Caco-2 (cell line): ENCODE measurements around the gene PPM1L. TPM values are rescaled to one million over a fixed set of nuclear protein-coding genes. Genes with fewer than 3 reads are reported as not detected.

Experiments
- BruUV-seq: library from RNA; stranded (reverse); fragments of 400-500 nt; replicated peaks from 2 replicates; lab custom pipeline; 2021; lab: Mats Ljungman, UMichigan
- CTCF ChIA-PET: fragments of 300-600 bp; sonication (Branson Sonifier 250); formaldehyde crosslinking; loops from one replicate; lab custom pipeline; 2022; ENCODE audit warnings: antibody characterized with exemption; lab: Charles Lee
- POLR2A ChIA-PET: fragments of 300-600 bp; sonication (Branson Sonifier 250); formaldehyde crosslinking; loops from one replicate; lab custom pipeline; 2022; ENCODE audit warnings: antibody characterized with exemption; lab: Charles Lee
- DNase-seq, 2 experiments: peaks; one replicate each; pipeline versions ENCODE4 v3.0.0 to v3.0.0-alpha.2; 2020 to 2022
- H3K27me3 ChIP-seq: replicated peaks from 2 replicates; pipeline ENCODE4 v1.6.0; 2011; ENCODE audit warnings: low read length; ENCODE audit not compliant: control insufficient read depth, insufficient read depth
- H3K36me3 ChIP-seq: 2 replicates; pipeline ENCODE4 v1.5.1; 2011; ENCODE audit warnings: low read length; ENCODE audit not compliant: control insufficient read depth, insufficient read depth
- H3K4me1 ChIP-seq: fragments of 250-450 bp; sonication (Bioruptor Pico); 2 replicates; pipeline ENCODE4 v1.5.1; 2020; ENCODE audit warnings: mild to moderate bottlenecking
- H3K4me3 ChIP-seq: 2 replicates; pipeline ENCODE4 v1.5.1; 2011; ENCODE audit warnings: low read depth, mild to moderate bottlenecking, control low read depth, low read length
- H3K9me3 ChIP-seq: fragments of 250-450 bp; sonication (Bioruptor Pico); 2 replicates; pipeline ENCODE4 v1.5.1; 2020; ENCODE audit warnings: mild to moderate bottlenecking, moderate library complexity
- H3K27ac Mint-ChIP-seq: one replicate; pipeline ENCODE4 v1.8.0; 2022; ENCODE audit warnings: mixed read lengths; ENCODE audit not compliant: unreplicated experiment
- H3K27me3 Mint-ChIP-seq: one replicate; pipeline ENCODE4 v1.8.0; 2022; ENCODE audit warnings: mixed read lengths; ENCODE audit not compliant: insufficient read depth, unreplicated experiment
- H3K36me3 Mint-ChIP-seq: one replicate; pipeline ENCODE4 v1.8.0; 2022; ENCODE audit warnings: mild to moderate bottlenecking, mixed read lengths; ENCODE audit not compliant: insufficient read depth, unreplicated experiment
- H3K4me1 Mint-ChIP-seq: one replicate; pipeline ENCODE4 v1.8.0; 2022; ENCODE audit warnings: low read depth, mixed read lengths; ENCODE audit not compliant: unreplicated experiment
- H3K4me3 Mint-ChIP-seq: one replicate; pipeline ENCODE4 v1.8.0; 2022; ENCODE audit warnings: mild to moderate bottlenecking, moderate library complexity, mixed read lengths; ENCODE audit not compliant: unreplicated experiment
- H3K9me3 Mint-ChIP-seq: one replicate; pipeline ENCODE4 v1.8.0; 2022; ENCODE audit warnings: mixed read lengths; ENCODE audit not compliant: unreplicated experiment
- CTCF ChIP-seq, 2 experiments: fragments of 200-600 bp in 1 of 2; IDR thresholded peaks; 1 replicate in 1 of 2; 2 replicates in 1 of 2; pipeline versions ENCODE4 v1.5.1 to v1.8.0; 2011 to 2022; ENCODE audit warnings: antibody characterized with exemption in 1 of 2, control low read depth in 1 of 2, inconsistent platforms in 1 of 2, low read depth in 1 of 2, low read length in 1 of 2, mild to moderate bottlenecking in 1 of 2, moderate library complexity in 1 of 2; ENCODE audit not compliant: insufficient read depth in 1 of 2, severe bottlenecking in 1 of 2, unreplicated experiment in 1 of 2
- intact Hi-C: fragments of 100-400 bp; cut with micrococcal nuclease; formaldehyde crosslinking; loops from one replicate; pipeline ENCODE4 v1.10.0; 2022; ENCODE audit not compliant: unreplicated experiment
- total RNA-seq: library from RNA; stranded (reverse); gene quantifications from 2 replicates; pipeline ENCODE4 v1.2.3, GENCODE V29; 2022

The PPM1L gene
- total RNA-seq, 1 experiment from 2014 or later, result 2.0 TPM

- Histone ChIP-seq H3K27me3 (no peaks in the 10 kb centered on the region), H3K4me1 (no peaks in the 10 kb centered on the region), H3K9me3 (no peaks in the 10 kb centered on the region), H3K4me3 (no peak overlapping the region), H3K36me3 (no peaks in the 10 kb centered on the region)
- ChIA-PET POLR2A (no interaction called here), CTCF (no interaction called here)
- BruUV-seq, result no TSS peak
- Mint-ChIP-seq H3K9me3 (no peaks in the 10 kb centered on the region), H3K36me3 (peaks cover 4% of the 10 kb centered on the region), H3K27me3 (no peaks in the 10 kb centered on the region), H3K4me3 (no peak overlapping the region), H3K4me1 (no peaks in the 10 kb centered on the region), H3K27ac (no peak overlapping the region)
- DNase-seq, result no peak
- intact Hi-C loops, result no loop called here
- no peak for TF ChIP-seq CTCF (IDR thresholded peaks at IDR 0.05; ENCODE audit: insufficient read depth in 1 of 2, low read depth in 1 of 2, low read length in 1 of 2, severe bottlenecking in 1 of 2, unreplicated experiment in 1 of 2)
These were observed 326.0 kb downstream of the PPM1L start for GRCh38 chr3:161082063-161082462.

- no peaks in the 10 kb centered on the region for H3K36me3 ChIP-seq
- intact Hi-C loops, result no loop called here
- H3K4me1 Mint-ChIP-seq, result no peaks in the 10 kb centered on the region
- no peak for TF ChIP-seq CTCF (IDR thresholded peaks at IDR 0.05; ENCODE audit: insufficient read depth in 1 of 2, low read depth in 1 of 2, low read length in 1 of 2, severe bottlenecking in 1 of 2, unreplicated experiment in 1 of 2)
- H3K9me3 Mint-ChIP-seq, result no peaks in the 10 kb centered on the region
- no peak overlapping the region for H3K4me3 ChIP-seq
- H3K27me3 Mint-ChIP-seq, result peaks cover 3% of the 10 kb centered on the region
- no peak overlapping the region for H3K27ac Mint-ChIP-seq
- no peak overlapping the region for H3K4me3 Mint-ChIP-seq
- H3K4me1 ChIP-seq, result no peaks in the 10 kb centered on the region
- ChIA-PET CTCF (no interaction called here), POLR2A (no interaction called here)
- no peak for DNase-seq
- H3K27me3 ChIP-seq, result no peaks in the 10 kb centered on the region
- H3K36me3 Mint-ChIP-seq, result peaks cover 4% of the 10 kb centered on the region
- H3K9me3 ChIP-seq, result no peaks in the 10 kb centered on the region
- no TSS peak for BruUV-seq
These were observed 327.1 kb downstream of the PPM1L start for GRCh38 chr3:161083131-161083530.

- CTCF ChIA-PET, result no interaction called here
- intact Hi-C loops, result no loop called here
- BruUV-seq, result no TSS peak
- Mint-ChIP-seq H3K9me3 (no peaks in the 10 kb centered on the region), H3K36me3 (peaks cover 4% of the 10 kb centered on the region), H3K27ac (no peak overlapping the region), H3K27me3 (peaks cover 3% of the 10 kb centered on the region), H3K4me3 (no peak overlapping the region), H3K4me1 (no peaks in the 10 kb centered on the region)
- Histone ChIP-seq H3K9me3 (no peaks in the 10 kb centered on the region), H3K4me3 (no peak overlapping the region), H3K4me1 (no peaks in the 10 kb centered on the region), H3K27me3 (no peaks in the 10 kb centered on the region), H3K36me3 (no peaks in the 10 kb centered on the region)
- DNase-seq, result no peak
- POLR2A ChIA-PET, result no interaction called here
- no peak for TF ChIP-seq CTCF (IDR thresholded peaks at IDR 0.05; ENCODE audit: insufficient read depth in 1 of 2, low read depth in 1 of 2, low read length in 1 of 2, severe bottlenecking in 1 of 2, unreplicated experiment in 1 of 2)
These were observed 328.2 kb downstream of the PPM1L start for GRCh38 chr3:161084277-161084676.
